Endothelial cell (in vitro differentiated cells): Measurements from ENCODE around the gene GLI2. TPM values are rescaled to one million over a fixed set of nuclear protein-coding genes. Genes with fewer than 3 reads are reported as not detected.

ENCODE experiments used
- DNase-seq: peaks from one replicate; pipeline ENCODE4 v3.0.0; 2021; ENCODE audit warnings: low spot score
- H3K27ac Mint-ChIP-seq: one replicate; pipeline ENCODE4 v1.8.0; 2021; ENCODE audit warnings: mixed read lengths, inconsistent platforms; ENCODE audit not compliant: unreplicated experiment
- H3K27me3 Mint-ChIP-seq: one replicate; pipeline ENCODE4 v1.8.0; 2021; ENCODE audit warnings: mild to moderate bottlenecking, moderate library complexity, mixed read lengths, inconsistent platforms; ENCODE audit not compliant: unreplicated experiment
- H3K36me3 Mint-ChIP-seq: one replicate; pipeline ENCODE4 v1.8.0; 2021; ENCODE audit warnings: mild to moderate bottlenecking, low read depth, mixed read lengths, inconsistent platforms; ENCODE audit not compliant: unreplicated experiment
- H3K4me1 Mint-ChIP-seq: one replicate; pipeline ENCODE4 v1.8.0; 2021; ENCODE audit warnings: mild to moderate bottlenecking, mixed read lengths, inconsistent platforms; ENCODE audit not compliant: unreplicated experiment
- H3K4me3 Mint-ChIP-seq: one replicate; pipeline ENCODE4 v1.8.0; 2021; ENCODE audit warnings: mild to moderate bottlenecking, mixed read lengths, inconsistent platforms; ENCODE audit not compliant: unreplicated experiment
- H3K9me3 Mint-ChIP-seq: one replicate; pipeline ENCODE4 v1.8.0; 2021; ENCODE audit warnings: mixed read lengths, inconsistent platforms; ENCODE audit not compliant: unreplicated experiment
- total RNA-seq: library from RNA; stranded (reverse); fragmentation: NEBNext Ultra II Directional; extraction: Animal tissue kit (Norgen Biotek cat#: 25700); gene quantifications from one replicate; pipeline ENCODE4 v1.2.1, GENCODE V29; 2021; ENCODE audit not compliant: unreplicated experiment
- TF ChIP-seq, protein P1 (sequence below): fragments of 200-600 bp; sonication (generic); IDR thresholded peaks from one replicate; pipeline ENCODE4 v1.5.0; 2021; ENCODE audit warnings: antibody characterized with exemption; ENCODE audit not compliant: unreplicated experiment

GLI2 gene
- total RNA-seq, 1 donor from 2014 or later = 1.2 TPM

- Mint-ChIP-seq H3K36me3 (no peaks in the 10 kb centered on the region), H3K9me3 (no peaks in the 10 kb centered on the region), H3K27ac (no peak overlapping the region), H3K4me1 (peaks cover 5% of the 10 kb centered on the region), H3K27me3 (peaks cover 8% of the 10 kb centered on the region), H3K4me3 (no peak overlapping the region)
- DNase-seq = no peak
- TF ChIP-seq, protein P1, sequence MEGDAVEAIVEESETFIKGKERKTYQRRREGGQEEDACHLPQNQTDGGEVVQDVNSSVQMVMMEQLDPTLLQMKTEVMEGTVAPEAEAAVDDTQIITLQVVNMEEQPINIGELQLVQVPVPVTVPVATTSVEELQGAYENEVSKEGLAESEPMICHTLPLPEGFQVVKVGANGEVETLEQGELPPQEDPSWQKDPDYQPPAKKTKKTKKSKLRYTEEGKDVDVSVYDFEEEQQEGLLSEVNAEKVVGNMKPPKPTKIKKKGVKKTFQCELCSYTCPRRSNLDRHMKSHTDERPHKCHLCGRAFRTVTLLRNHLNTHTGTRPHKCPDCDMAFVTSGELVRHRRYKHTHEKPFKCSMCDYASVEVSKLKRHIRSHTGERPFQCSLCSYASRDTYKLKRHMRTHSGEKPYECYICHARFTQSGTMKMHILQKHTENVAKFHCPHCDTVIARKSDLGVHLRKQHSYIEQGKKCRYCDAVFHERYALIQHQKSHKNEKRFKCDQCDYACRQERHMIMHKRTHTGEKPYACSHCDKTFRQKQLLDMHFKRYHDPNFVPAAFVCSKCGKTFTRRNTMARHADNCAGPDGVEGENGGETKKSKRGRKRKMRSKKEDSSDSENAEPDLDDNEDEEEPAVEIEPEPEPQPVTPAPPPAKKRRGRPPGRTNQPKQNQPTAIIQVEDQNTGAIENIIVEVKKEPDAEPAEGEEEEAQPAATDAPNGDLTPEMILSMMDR = no peak
These were observed 35.6 kb downstream of the GLI2 start for GRCh38 chr2:120771111-120771780.

GRCh38 chr2:120771781-120772208, 36.1 kb downstream of the GLI2 start:
- no peaks in the 10 kb centered on the region for H3K4me1 Mint-ChIP-seq
- DNase-seq = no peak
- TF ChIP-seq, protein P1 = no peak
- H3K36me3 Mint-ChIP-seq = no peaks in the 10 kb centered on the region
- H3K9me3 Mint-ChIP-seq = no peaks in the 10 kb centered on the region
- H3K27ac Mint-ChIP-seq = no peak overlapping the region
- H3K4me3 Mint-ChIP-seq = no peak overlapping the region
- H3K27me3 Mint-ChIP-seq = peaks cover 9% of the 10 kb centered on the region

- no peak overlapping the region for H3K27ac Mint-ChIP-seq
- H3K4me3 Mint-ChIP-seq = no peak overlapping the region
- H3K9me3 Mint-ChIP-seq = no peaks in the 10 kb centered on the region
- H3K27me3 Mint-ChIP-seq = peaks cover 9% of the 10 kb centered on the region
- H3K4me1 Mint-ChIP-seq = no peaks in the 10 kb centered on the region
- DNase-seq = no peak
- no peaks in the 10 kb centered on the region for H3K36me3 Mint-ChIP-seq
- TF ChIP-seq, protein P1 = no peak
These were observed 36.6 kb downstream of the GLI2 start for GRCh38 chr2:120772261-120772660.

DNA sequence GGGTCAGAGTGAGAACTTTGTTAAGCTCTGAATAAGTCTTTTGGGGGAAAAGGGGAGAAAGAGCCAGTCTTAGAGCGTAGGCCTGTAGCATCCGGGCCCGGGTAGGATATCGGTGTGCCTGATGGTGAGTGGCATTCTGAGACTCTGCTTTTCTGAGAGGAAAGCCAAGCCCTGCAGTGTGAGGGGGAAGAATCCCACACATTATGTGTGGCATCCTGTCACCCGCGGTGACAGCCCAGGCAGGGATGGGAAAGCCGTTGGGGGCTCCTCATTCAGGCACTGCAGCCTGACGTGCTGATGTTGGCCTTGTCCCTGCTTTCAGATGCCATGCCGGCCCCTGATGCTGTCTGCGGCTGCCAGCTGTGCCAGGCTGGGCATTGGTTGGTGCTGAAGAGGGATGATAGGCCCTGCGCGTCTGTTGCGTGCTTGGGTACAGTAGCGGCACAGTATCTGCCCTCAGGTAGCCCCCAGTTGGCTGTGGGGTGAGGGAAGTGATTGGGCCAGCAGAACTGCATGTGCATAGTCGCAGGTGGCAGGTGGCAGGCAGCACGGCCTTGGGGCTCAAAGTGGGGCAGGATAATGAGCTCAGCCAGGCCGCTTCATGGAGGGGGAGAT, 37.6 kb downstream of the GLI2 start:
- H3K27me3 Mint-ChIP-seq = peaks cover 9% of the 10 kb centered on the region
- TF ChIP-seq, protein P1 = no peak
- H3K4me1 Mint-ChIP-seq = no peaks in the 10 kb centered on the region
- DNase-seq = no peak
- H3K4me3 Mint-ChIP-seq = no peak overlapping the region
- H3K36me3 Mint-ChIP-seq = no peaks in the 10 kb centered on the region
- H3K27ac Mint-ChIP-seq = no peak overlapping the region
- no peaks in the 10 kb centered on the region for H3K9me3 Mint-ChIP-seq

DNA sequence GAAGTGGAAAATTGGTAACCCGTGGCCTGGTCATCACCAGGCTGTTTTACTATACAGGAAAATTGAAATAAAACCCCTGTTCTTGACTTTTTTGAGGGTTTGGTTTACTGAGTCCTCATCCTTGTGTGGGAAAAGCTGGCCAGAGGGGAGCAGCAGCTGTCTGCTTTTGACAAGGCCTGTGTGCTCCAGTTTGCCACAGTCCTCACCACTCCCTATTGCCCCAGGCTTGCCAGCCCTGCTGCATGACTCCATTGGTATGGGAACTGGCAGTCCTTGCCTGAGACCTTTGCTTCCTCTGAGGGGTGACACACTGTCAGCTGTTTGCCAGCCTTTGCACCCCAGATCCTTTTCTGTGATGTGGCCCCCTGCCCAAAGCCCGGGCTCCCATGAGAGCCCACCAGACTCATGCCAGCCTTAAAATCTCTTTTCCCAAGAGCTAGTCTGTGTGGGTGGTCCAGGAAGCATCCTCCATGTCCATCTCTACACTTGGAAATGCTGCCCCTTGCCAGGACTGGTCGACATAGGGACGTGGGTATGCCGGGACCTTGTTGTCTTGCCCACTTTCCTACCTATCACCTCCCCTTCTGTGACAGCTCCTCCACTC, 39.0 kb downstream of the GLI2 start:
- DNase-seq = no peak
- no peak overlapping the region for H3K27ac Mint-ChIP-seq
- peaks cover 9% of the 10 kb centered on the region for H3K27me3 Mint-ChIP-seq
- TF ChIP-seq, protein P1 = no peak
- H3K9me3 Mint-ChIP-seq = no peaks in the 10 kb centered on the region
- no peaks in the 10 kb centered on the region for H3K4me1 Mint-ChIP-seq
- H3K4me3 Mint-ChIP-seq = no peak overlapping the region
- H3K36me3 Mint-ChIP-seq = no peaks in the 10 kb centered on the region
